HEK293 (cell line): ENCODE measurements around the gene NUBPL.
A peak's percentile ranks its signal among the peaks of the same experiment; 100 is the strongest.

Source experiments
- CTCF ChIA-PET: fragments of 350-600 bp; formaldehyde crosslinking; extraction: SDS; loops from one replicate; lab custom pipeline; 2021; ENCODE audit warnings: antibody characterized with exemption; lab: Yijun Ruan, JAX
- POLR2A ChIA-PET: fragments of 300-600 bp; formaldehyde crosslinking; extraction: SDS; loops from one replicate; lab custom pipeline; 2020; ENCODE audit warnings: antibody characterized with exemption, inconsistent platforms; lab: Yijun Ruan, JAX
- H3K27ac ChIP-seq: fragments of 200-500 bp; sonication (Bioruptor generic); 2 replicates; pipeline ENCODE4 v1.5.1; 2014; ENCODE audit warnings: low read depth, low read length, control low read depth, inconsistent platforms; ENCODE audit errors: extremely low read depth
- H3K36me3 ChIP-seq, 2 experiments: fragments of 200-500 bp in 1 of 2; sonication (Bioruptor generic) in 1 of 2; 1 replicate in 1 of 2; 2 replicates in 1 of 2; pipeline ENCODE4 v1.5.1; 2014 to 2017; ENCODE audit warnings: inconsistent platforms in 2 of 2, low read length in 2 of 2; ENCODE audit not compliant: control insufficient read depth in 2 of 2, insufficient read depth in 1 of 2
- H3K4me1 ChIP-seq: fragments of 200-500 bp; sonication (Bioruptor generic); 2 replicates; pipeline ENCODE4 v1.5.1; 2014; ENCODE audit warnings: mild to moderate bottlenecking, low read length, inconsistent platforms; ENCODE audit not compliant: control insufficient read depth, insufficient read depth
- H3K4me3 ChIP-seq: 2 replicates; pipeline ENCODE4 v1.5.1; 2011; ENCODE audit warnings: low read depth, mild to moderate bottlenecking, control low read depth, low read length, moderate library complexity
- H3K9me3 ChIP-seq: fragments of 200-500 bp; sonication (Bioruptor generic); 2 replicates; pipeline ENCODE4 v1.5.1; 2014; ENCODE audit warnings: low read depth, low read length, inconsistent platforms; ENCODE audit not compliant: control insufficient read depth, insufficient read depth
- GLI2 ChIP-seq: fragments of 450-650 bp; formaldehyde crosslinking; IDR thresholded peaks from 2 replicates; pipeline ENCODE4; 2017; ENCODE audit warnings: missing biosample characterization, missing genetic modification characterization, low read depth, borderline replicate concordance
- HOXA7 ChIP-seq: sonication (generic); formaldehyde crosslinking; IDR thresholded peaks from 2 replicates; pipeline ENCODE4 v1.8.1; 2022; ENCODE audit warnings: missing genetic modification reagents, borderline replicate concordance
- KLF7 ChIP-seq: fragments of 450-650 bp; formaldehyde crosslinking; IDR thresholded peaks from 2 replicates; pipeline ENCODE4 v1.5.1; 2016; ENCODE audit warnings: missing biosample characterization, missing genetic modification characterization, borderline replicate concordance
- MYNN ChIP-seq: fragments of 450-650 bp; formaldehyde crosslinking; IDR thresholded peaks from 2 replicates; pipeline ENCODE4 v1.5.1; 2016; ENCODE audit warnings: missing biosample characterization, missing genetic modification characterization, borderline replicate concordance
- PRDM10 ChIP-seq: fragments of 450-650 bp; formaldehyde crosslinking; IDR thresholded peaks from 2 replicates; pipeline ENCODE4 v1.5.1; 2016; ENCODE audit warnings: missing biosample characterization, missing genetic modification characterization
- ZNF175 ChIP-seq: fragments of 450-650 bp; formaldehyde crosslinking; IDR thresholded peaks from 2 replicates; pipeline ENCODE4 v1.5.1; 2016; ENCODE audit warnings: missing biosample characterization, missing genetic modification characterization
- ZNF18 ChIP-seq: fragments of 450-650 bp; formaldehyde crosslinking; IDR thresholded peaks from 2 replicates; pipeline ENCODE4 v1.5.1; 2016; ENCODE audit warnings: missing biosample characterization, missing genetic modification characterization
- ZNF184 ChIP-seq: fragments of 450-650 bp; IDR thresholded peaks from 2 replicates; pipeline ENCODE4 v1.5.1; 2018; ENCODE audit warnings: missing biosample characterization, mild to moderate bottlenecking, missing genetic modification characterization
- ZNF37A ChIP-seq: fragments of 450-650 bp; IDR thresholded peaks from 2 replicates; pipeline ENCODE4 v1.5.1; 2018; ENCODE audit warnings: missing biosample characterization, missing genetic modification characterization
- ZNF473 ChIP-seq: fragments of 450-650 bp; formaldehyde crosslinking; IDR thresholded peaks from 2 replicates; pipeline ENCODE4 v1.5.1; 2017; ENCODE audit warnings: missing biosample characterization, missing genetic modification characterization
- ZNF488 ChIP-seq: fragments of 450-650 bp; formaldehyde crosslinking; IDR thresholded peaks from 2 replicates; pipeline ENCODE4 v1.5.1; 2016; ENCODE audit warnings: missing biosample characterization, missing genetic modification characterization
- ZNF639 ChIP-seq: fragments of 450-650 bp; formaldehyde crosslinking; IDR thresholded peaks from 2 replicates; pipeline ENCODE4 v1.5.1; 2016; ENCODE audit warnings: missing biosample characterization, missing genetic modification characterization
- ZNF664 ChIP-seq: fragments of 450-650 bp; formaldehyde crosslinking; IDR thresholded peaks from 2 replicates; pipeline ENCODE4 v1.5.1; 2016; ENCODE audit warnings: missing biosample characterization, missing genetic modification characterization
- ZNF837 ChIP-seq: fragments of 450-650 bp; formaldehyde crosslinking; IDR thresholded peaks from 2 replicates; pipeline ENCODE4 v1.5.1; 2016; ENCODE audit warnings: missing biosample characterization, missing genetic modification characterization
- TF ChIP-seq, protein P1 (sequence below): IDR thresholded peaks from 2 replicates; pipeline ENCODE4 v1.6.1; 2011; ENCODE audit warnings: mild to moderate bottlenecking, low read depth, low read length, borderline replicate concordance
- TF ChIP-seq, protein P2 (sequence below): fragments of 450-650 bp; formaldehyde crosslinking; IDR thresholded peaks from 2 replicates; pipeline ENCODE4 v1.5.1; 2016; ENCODE audit warnings: missing biosample characterization, missing genetic modification characterization

NUBPL gene

DNA sequence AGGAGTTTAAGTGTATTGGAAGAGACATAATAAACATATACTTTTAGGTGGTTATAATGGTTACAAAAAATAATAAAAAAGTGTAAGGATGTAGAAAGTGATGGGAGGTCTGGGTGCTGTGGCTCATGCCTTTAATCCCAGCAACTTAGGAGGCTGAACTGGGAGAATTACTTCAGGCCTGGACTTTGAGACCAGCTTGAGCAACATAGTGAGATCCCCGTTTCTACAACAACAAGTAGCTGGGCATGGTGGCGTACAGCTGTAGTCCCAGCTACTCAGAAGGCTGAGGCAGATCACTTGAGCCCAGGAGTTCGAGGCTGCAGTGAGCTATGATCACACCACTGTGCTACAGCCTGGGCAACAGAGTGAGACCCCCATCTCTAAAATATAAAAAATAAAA, 19.0 kb downstream of the NUBPL start:
- TF ChIP-seq MYNN (tag by site-specific recombination) (no peak), PRDM10 (tag by site-specific recombination) (no peak)
- H3K4me3 ChIP-seq, result no peak overlapping the region
- POLR2A ChIA-PET, result no interaction called here
- H3K4me1 ChIP-seq, result no peaks in the 10 kb centered on the region
- H3K9me3 ChIP-seq, result no peaks in the 10 kb centered on the region
- CTCF ChIA-PET, result no interaction called here
- H3K36me3 ChIP-seq, result peaks cover 4 to 10% of the 10 kb centered on the region in 2 experiments; a peak in 2 of 3 replicates
- H3K27ac ChIP-seq, result no peak overlapping the region

DNA sequence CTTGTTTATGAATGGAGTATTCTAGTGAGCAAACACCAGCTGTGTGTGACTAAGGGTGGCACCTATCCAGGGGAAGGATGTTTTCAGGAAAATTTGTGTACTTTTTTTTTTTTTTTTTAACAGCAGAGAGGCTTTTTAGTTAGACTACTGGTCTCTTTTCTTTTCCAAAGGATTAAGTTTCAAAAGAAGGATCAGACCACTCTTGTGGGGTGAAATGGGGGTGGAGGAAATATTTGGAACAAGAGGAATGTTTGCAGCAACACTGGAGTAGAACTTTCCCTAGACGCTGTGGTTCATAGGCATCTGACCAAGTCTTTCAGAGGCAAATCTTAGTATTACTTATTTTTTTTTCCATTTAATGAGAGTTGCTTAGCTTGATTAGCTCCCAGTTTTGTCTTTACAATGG, 21.1 kb downstream of the NUBPL start:
- POLR2A ChIA-PET, result no interaction called here
- no peak overlapping the region for H3K4me3 ChIP-seq
- H3K36me3 ChIP-seq, result no peaks in the 10 kb centered on the region
- H3K27ac ChIP-seq, result no peak overlapping the region
- TF ChIP-seq ZNF18 (tag by site-specific recombination) (no peak), ZNF488 (tag by site-specific recombination) (no peak), PRDM10 (tag by site-specific recombination) (peak; percentile 91)
- TF ChIP-seq, protein P1, sequence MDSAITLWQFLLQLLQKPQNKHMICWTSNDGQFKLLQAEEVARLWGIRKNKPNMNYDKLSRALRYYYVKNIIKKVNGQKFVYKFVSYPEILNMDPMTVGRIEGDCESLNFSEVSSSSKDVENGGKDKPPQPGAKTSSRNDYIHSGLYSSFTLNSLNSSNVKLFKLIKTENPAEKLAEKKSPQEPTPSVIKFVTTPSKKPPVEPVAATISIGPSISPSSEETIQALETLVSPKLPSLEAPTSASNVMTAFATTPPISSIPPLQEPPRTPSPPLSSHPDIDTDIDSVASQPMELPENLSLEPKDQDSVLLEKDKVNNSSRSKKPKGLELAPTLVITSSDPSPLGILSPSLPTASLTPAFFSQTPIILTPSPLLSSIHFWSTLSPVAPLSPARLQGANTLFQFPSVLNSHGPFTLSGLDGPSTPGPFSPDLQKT, result no peak
- CTCF ChIA-PET, result no interaction called here
- H3K4me1 ChIP-seq, result no peaks in the 10 kb centered on the region
- H3K9me3 ChIP-seq, result no peaks in the 10 kb centered on the region

DNA sequence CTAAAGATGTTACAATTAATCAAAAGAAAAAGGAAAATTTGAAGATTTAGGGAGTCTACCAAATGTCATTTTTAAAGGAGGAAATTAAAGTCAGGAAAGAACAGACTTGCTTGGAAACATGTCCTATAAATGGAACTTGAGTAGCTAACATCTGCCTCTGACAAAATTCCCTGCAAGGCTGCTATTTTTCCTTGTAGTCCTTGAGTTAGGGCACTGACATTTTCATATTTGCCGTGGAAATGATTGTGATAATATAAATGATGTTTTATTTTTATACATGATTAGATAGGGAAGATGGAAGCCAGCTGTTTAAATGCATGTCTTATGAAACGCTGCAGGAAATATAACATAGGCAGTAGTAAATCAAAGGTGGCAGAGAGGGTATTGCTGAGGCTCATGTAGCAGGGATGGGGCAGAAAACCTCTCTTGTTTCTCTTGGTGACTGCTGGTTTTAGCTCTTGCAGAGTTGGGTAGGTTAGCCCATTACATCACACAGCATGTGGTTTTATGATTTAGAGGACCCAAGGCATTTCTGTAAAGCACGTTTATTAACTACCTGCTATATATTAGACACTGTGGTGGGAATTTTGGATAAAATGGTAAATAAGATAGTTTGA, 21.7 kb downstream of the NUBPL start:
- Histone ChIP-seq H3K4me1 (no peaks in the 10 kb centered on the region), H3K4me3 (no peak overlapping the region), H3K27ac (no peak overlapping the region), H3K36me3 (no peaks in the 10 kb centered on the region), H3K9me3 (no peaks in the 10 kb centered on the region)
- POLR2A ChIA-PET, result no interaction called here
- CTCF ChIA-PET, result no interaction called here
- TF ChIP-seq ZNF664 (tag by site-specific recombination) (no peak), KLF7 (no peak), ZNF837 (tag by site-specific recombination) (no peak), ZNF639 (tag by site-specific recombination) (no peak), ZNF37A (tag by site-specific recombination) (no peak), ZNF184 (tag by site-specific recombination) (no peak), HOXA7 (CRISPR knock-in tag) (no peak), GLI2 (no peak), ZNF473 (no peak), ZNF175 (tag by site-specific recombination) (no peak)
- TF ChIP-seq, protein P2, sequence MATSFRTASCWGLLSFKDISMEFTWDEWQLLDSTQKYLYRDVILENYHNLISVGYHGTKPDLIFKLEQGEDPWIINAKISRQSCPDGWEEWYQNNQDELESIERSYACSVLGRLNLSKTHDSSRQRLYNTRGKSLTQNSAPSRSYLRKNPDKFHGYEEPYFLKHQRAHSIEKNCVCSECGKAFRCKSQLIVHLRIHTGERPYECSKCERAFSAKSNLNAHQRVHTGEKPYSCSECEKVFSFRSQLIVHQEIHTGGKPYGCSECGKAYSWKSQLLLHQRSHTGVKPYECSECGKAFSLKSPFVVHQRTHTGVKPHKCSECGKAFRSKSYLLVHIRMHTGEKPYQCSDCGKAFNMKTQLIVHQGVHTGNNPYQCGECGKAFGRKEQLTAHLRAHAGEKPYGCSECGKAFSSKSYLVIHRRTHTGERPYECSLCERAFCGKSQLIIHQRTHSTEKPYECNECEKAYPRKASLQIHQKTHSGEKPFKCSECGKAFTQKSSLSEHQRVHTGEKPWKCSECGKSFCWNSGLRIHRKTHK, result no peak
